Measurements from ENCODE around the gene CCR6.

DNA sequence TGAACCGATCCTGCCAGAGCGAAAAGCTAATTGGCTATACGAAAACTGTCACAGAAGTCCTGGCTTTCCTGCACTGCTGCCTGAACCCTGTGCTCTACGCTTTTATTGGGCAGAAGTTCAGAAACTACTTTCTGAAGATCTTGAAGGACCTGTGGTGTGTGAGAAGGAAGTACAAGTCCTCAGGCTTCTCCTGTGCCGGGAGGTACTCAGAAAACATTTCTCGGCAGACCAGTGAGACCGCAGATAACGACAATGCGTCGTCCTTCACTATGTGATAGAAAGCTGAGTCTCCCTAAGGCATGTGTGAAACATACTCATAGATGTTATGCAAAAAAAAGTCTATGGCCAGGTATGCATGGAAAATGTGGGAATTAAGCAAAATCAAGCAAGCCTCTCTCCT, 14.2 kb downstream of the CCR6 start:
- TF ChIP-seq GTF2F1 (IDR thresholded peaks at IDR 0.05; ENCODE audit: borderline replicate concordance, low read depth, low read length) = no peak
- TF ChIP-seq, protein P1, sequence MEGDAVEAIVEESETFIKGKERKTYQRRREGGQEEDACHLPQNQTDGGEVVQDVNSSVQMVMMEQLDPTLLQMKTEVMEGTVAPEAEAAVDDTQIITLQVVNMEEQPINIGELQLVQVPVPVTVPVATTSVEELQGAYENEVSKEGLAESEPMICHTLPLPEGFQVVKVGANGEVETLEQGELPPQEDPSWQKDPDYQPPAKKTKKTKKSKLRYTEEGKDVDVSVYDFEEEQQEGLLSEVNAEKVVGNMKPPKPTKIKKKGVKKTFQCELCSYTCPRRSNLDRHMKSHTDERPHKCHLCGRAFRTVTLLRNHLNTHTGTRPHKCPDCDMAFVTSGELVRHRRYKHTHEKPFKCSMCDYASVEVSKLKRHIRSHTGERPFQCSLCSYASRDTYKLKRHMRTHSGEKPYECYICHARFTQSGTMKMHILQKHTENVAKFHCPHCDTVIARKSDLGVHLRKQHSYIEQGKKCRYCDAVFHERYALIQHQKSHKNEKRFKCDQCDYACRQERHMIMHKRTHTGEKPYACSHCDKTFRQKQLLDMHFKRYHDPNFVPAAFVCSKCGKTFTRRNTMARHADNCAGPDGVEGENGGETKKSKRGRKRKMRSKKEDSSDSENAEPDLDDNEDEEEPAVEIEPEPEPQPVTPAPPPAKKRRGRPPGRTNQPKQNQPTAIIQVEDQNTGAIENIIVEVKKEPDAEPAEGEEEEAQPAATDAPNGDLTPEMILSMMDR (IDR thresholded peaks at IDR 0.05; ENCODE audit: control extremely low read depth in 1 of 3, insufficient read depth in 1 of 3, low read depth in 1 of 3, low read length in 3 of 3) = no peak
- TF ChIP-seq RBBP5 (IDR thresholded peaks at IDR 0.05; ENCODE audit: borderline replicate concordance, low read depth, low read length) = no peak
- TF ChIP-seq SP1 (IDR thresholded peaks at IDR 0.05; ENCODE audit: low read depth, low read length) = no peak
- TF ChIP-seq YY1 (IDR thresholded peaks at IDR 0.05; ENCODE audit: low read depth, low read length) = no peak
- no peak for TF ChIP-seq KDM5A (IDR thresholded peaks at IDR 0.05; ENCODE audit: low read length)
- no peak for TF ChIP-seq POLR2AphosphoS5 (IDR thresholded peaks at IDR 0.05; ENCODE audit: low read depth, low read length)
- TF ChIP-seq, protein P2, sequence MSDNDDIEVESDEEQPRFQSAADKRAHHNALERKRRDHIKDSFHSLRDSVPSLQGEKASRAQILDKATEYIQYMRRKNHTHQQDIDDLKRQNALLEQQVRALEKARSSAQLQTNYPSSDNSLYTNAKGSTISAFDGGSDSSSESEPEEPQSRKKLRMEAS (IDR thresholded peaks at IDR 0.05) = no peak
- no peak for TF ChIP-seq CEBPB (IDR thresholded peaks at IDR 0.05; ENCODE audit: low read depth, low read length)
- no peak for TF ChIP-seq POLR2A (IDR thresholded peaks at IDR 0.05; ENCODE audit: control extremely low read depth in 1 of 2, low read depth in 2 of 2, low read length in 2 of 2)
- TF ChIP-seq JUND (IDR thresholded peaks at IDR 0.05; ENCODE audit: low read length) = no peak
- no peak for TF ChIP-seq EP300 (IDR thresholded peaks at IDR 0.05; ENCODE audit: borderline replicate concordance in 1 of 2, low read depth in 2 of 2, low read length in 2 of 2)
- TF ChIP-seq PHF8 (conservative IDR thresholded peaks at IDR 0.05; ENCODE audit: low read depth, low read length) = no peak
- TF ChIP-seq RNF2 (IDR thresholded peaks at IDR 0.05; ENCODE audit: borderline replicate concordance, low read depth, low read length, missing control alignments, poor library complexity, severe bottlenecking) = no peak

All from H1 (cell line).